Adipocyte (in vitro differentiated cells): Measurements from ENCODE around the gene ELL2.
A peak's percentile ranks its signal among the peaks of the same experiment; 100 is the strongest.

Experiments used
- DNase-seq: peaks from one replicate; pipeline ENCODE4 v3.0.0-alpha.2; 2015; ENCODE audit warnings: low read depth
- H3K27me3 ChIP-seq: replicated peaks from 2 replicates; pipeline ENCODE4 v1.7.0; 2013; ENCODE audit warnings: mild to moderate bottlenecking, low read length, moderate library complexity; ENCODE audit not compliant: control insufficient read depth, insufficient read depth
- H3K36me3 ChIP-seq: 2 replicates; pipeline ENCODE4 v1.7.0; 2013; ENCODE audit warnings: low read length, mild to moderate bottlenecking, moderate library complexity; ENCODE audit not compliant: control insufficient read depth, insufficient read depth, severe bottlenecking
- H3K4me1 ChIP-seq: 2 replicates; pipeline ENCODE4 v1.7.0; 2013; ENCODE audit warnings: mild to moderate bottlenecking, low read length, moderate library complexity; ENCODE audit not compliant: control insufficient read depth, insufficient read depth
- H3K4me3 ChIP-seq: 2 replicates; pipeline ENCODE4 v1.7.0; 2013; ENCODE audit warnings: mild to moderate bottlenecking, low read length, moderate library complexity
- H3K9ac ChIP-seq: 2 replicates; pipeline ENCODE4 v1.7.0; 2013; ENCODE audit warnings: mild to moderate bottlenecking, low read length, moderate library complexity
- H3K9me3 ChIP-seq: 2 replicates; pipeline ENCODE4 v1.7.0; 2013; ENCODE audit warnings: mild to moderate bottlenecking, low read length, moderate library complexity; ENCODE audit not compliant: control insufficient read depth

ELL2 gene

GRCh38 chr5:95993776-95994175 lies 32.1 kb upstream of the ELL2 start:
- Histone ChIP-seq H3K9me3 (no peaks in the 10 kb centered on the region), H3K4me3 (no peak overlapping the region), H3K27me3 (no peaks in the 10 kb centered on the region), H3K9ac (no peak overlapping the region), H3K36me3 (no peaks in the 10 kb centered on the region), H3K4me1 (no peaks in the 10 kb centered on the region)
- DNase-seq, result no peak

- Histone ChIP-seq H3K27me3 (no peaks in the 10 kb centered on the region), H3K9ac (no peak overlapping the region), H3K9me3 (no peaks in the 10 kb centered on the region), H3K4me1 (no peaks in the 10 kb centered on the region), H3K36me3 (no peaks in the 10 kb centered on the region), H3K4me3 (no peak overlapping the region)
- DNase-seq, result no peak
These were observed 31.6 kb upstream of the ELL2 start for GRCh38 chr5:95993266-95993665.

- no peaks in the 10 kb centered on the region for H3K36me3 ChIP-seq
- no peaks in the 10 kb centered on the region for H3K9me3 ChIP-seq
- no peak overlapping the region for H3K4me3 ChIP-seq
- H3K27me3 ChIP-seq, result no peaks in the 10 kb centered on the region
- DNase-seq, result no peak
- no peak overlapping the region for H3K9ac ChIP-seq
- H3K4me1 ChIP-seq, result peaks cover 13% of the 10 kb centered on the region
These were observed 27.8 kb upstream of the ELL2 start for GRCh38 chr5:95989283-95990048.

GRCh38 chr5:95988877-95989276 lies 27.2 kb upstream of the ELL2 start:
- Histone ChIP-seq H3K4me3 (no peak overlapping the region), H3K36me3 (no peaks in the 10 kb centered on the region), H3K4me1 (peaks cover 18% of the 10 kb centered on the region), H3K27me3 (no peaks in the 10 kb centered on the region), H3K9ac (no peak overlapping the region), H3K9me3 (no peaks in the 10 kb centered on the region)
- no peak for DNase-seq

GRCh38 chr5:95988094-95988493 lies 26.4 kb upstream of the ELL2 start:
- peaks cover 19% of the 10 kb centered on the region for H3K4me1 ChIP-seq
- no peak for DNase-seq
- no peaks in the 10 kb centered on the region for H3K9me3 ChIP-seq
- no peaks in the 10 kb centered on the region for H3K36me3 ChIP-seq
- H3K4me3 ChIP-seq, result no peak overlapping the region
- no peak overlapping the region for H3K9ac ChIP-seq
- no peaks in the 10 kb centered on the region for H3K27me3 ChIP-seq

- no peaks in the 10 kb centered on the region for H3K27me3 ChIP-seq
- no peaks in the 10 kb centered on the region for H3K36me3 ChIP-seq
- no peaks in the 10 kb centered on the region for H3K9me3 ChIP-seq
- no peak overlapping the region for H3K4me3 ChIP-seq
- H3K9ac ChIP-seq, result no peak overlapping the region
- peaks cover 19% of the 10 kb centered on the region for H3K4me1 ChIP-seq
- no peak for DNase-seq
These were observed 25.4 kb upstream of the ELL2 start for GRCh38 chr5:95986937-95987520.

GRCh38 chr5:95986001-95986400 lies 24.4 kb upstream of the ELL2 start:
- Histone ChIP-seq H3K4me3 (no peak overlapping the region), H3K9ac (no peak overlapping the region), H3K27me3 (no peaks in the 10 kb centered on the region), H3K36me3 (no peaks in the 10 kb centered on the region), H3K4me1 (peaks cover 19% of the 10 kb centered on the region), H3K9me3 (no peaks in the 10 kb centered on the region)
- peak; percentile 44 for DNase-seq

GRCh38 chr5:95985249-95985648 lies 23.6 kb upstream of the ELL2 start:
- no peak for DNase-seq
- no peaks in the 10 kb centered on the region for H3K36me3 ChIP-seq
- H3K27me3 ChIP-seq, result no peaks in the 10 kb centered on the region

GRCh38 chr5:95984287-95984938 lies 22.8 kb upstream of the ELL2 start:
- peak; percentile 30 for DNase-seq
- H3K4me1 ChIP-seq, result peaks cover 19% of the 10 kb centered on the region
- no peaks in the 10 kb centered on the region for H3K27me3 ChIP-seq
- H3K4me3 ChIP-seq, result no peak overlapping the region
- no peak overlapping the region for H3K9ac ChIP-seq
- no peaks in the 10 kb centered on the region for H3K36me3 ChIP-seq
- no peaks in the 10 kb centered on the region for H3K9me3 ChIP-seq

More at GRCh38 chr5:95985249-95985648, 23.6 kb upstream of the ELL2 start:
- peaks cover 19% of the 10 kb centered on the region for H3K4me1 ChIP-seq
- H3K4me3 ChIP-seq, result no peak overlapping the region
- no peak overlapping the region for H3K9ac ChIP-seq
- no peaks in the 10 kb centered on the region for H3K9me3 ChIP-seq

GRCh38 chr5:95983509-95983908 lies 21.9 kb upstream of the ELL2 start:
- Histone ChIP-seq H3K36me3 (no peaks in the 10 kb centered on the region), H3K4me1 (peaks cover 19% of the 10 kb centered on the region), H3K27me3 (no peaks in the 10 kb centered on the region), H3K9ac (no peak overlapping the region), H3K9me3 (no peaks in the 10 kb centered on the region), H3K4me3 (no peak overlapping the region)
- DNase-seq, result no peak

GRCh38 chr5:95983080-95983479 lies 21.4 kb upstream of the ELL2 start:
- H3K27me3 ChIP-seq, result no peaks in the 10 kb centered on the region
- H3K9me3 ChIP-seq, result no peaks in the 10 kb centered on the region
- H3K36me3 ChIP-seq, result no peaks in the 10 kb centered on the region
- H3K9ac ChIP-seq, result no peak overlapping the region
- DNase-seq, result no peak
- H3K4me1 ChIP-seq, result peaks cover 19% of the 10 kb centered on the region
- H3K4me3 ChIP-seq, result no peak overlapping the region
